HG03378 (cell line): ENCODE data around the gene HSDL1.

Experiments used
- ATAC-seq: cut with Tn5 transposase; IDR thresholded peaks from one replicate; pipeline ENCODE4 v1.9.1; 2021; ENCODE audit warnings: mild to moderate bottlenecking, moderate library complexity; ENCODE audit not compliant: unreplicated experiment

Gene HSDL1

DNA sequence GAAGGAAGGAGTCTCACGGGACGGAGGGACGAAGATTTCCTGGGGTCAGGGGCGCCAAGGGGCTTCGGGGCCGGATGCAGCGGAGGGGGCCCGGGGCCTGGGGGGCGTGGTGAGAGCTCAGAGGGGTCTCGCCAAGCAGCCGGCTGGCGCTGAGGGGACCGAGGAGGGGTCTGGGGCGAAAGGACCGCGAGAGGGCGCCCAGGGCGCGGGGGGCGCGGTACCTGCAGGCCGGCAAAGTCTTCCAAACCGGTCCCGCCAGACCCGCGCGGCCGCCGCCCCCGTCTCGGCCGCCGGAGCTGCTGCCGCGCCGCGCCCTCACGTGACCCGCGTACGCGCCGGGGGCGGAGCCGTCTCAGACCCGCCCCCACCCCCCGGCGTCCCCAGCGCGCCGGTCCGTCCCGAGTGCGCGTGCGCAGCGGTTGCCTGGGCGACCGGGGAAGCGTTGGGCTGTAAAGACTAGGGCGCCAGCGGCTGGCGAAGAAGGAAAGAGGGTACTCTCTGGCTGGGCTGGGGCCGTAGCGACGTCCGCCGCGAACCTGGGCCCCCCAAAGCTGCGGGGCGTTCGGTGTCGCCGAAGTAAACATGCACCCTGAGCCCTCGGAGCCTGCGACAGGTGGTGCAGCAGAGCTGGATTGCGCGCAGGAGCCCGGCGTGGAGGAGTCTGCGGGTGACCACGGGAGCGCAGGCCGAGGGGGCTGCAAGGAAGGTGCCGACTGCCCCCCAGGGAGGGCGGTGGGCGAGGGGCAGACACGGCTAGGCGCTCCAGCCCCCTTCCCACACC is at the start of gene HSDL1, which contains the start of gene DNAAF1:
Gene HSDL1 (minus strand): TSS at position 319 of the 781 bp plus-strand sequence. CDS start 13,856 bp downstream, outside the sequence.
Gene DNAAF1 (plus strand): TSS at position 450 of the 781 bp plus-strand sequence. CDS start 133 bp downstream, at position 583.
- ATAC-seq, result peak; percentile 82

DNA sequence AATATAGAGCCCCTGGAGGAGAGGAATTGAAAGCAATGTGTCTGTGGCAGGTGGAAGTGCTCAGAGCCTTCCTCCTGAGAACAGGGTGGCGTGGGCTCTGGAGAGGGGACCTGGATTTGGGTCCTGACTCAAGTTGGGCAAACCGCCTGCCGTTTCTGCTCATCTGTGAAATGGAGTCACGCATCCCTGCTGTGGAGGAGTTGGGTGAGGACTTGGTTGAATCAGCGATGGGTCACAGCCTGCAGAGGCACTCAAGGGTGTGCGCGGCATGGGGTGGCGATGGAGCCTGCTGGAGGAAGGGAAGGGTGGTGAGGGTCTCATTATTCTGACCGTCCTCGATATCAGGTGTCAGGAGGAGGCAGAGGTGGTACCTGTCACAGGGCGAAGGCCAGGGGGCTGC is 49.0 kb upstream of the HSDL1 start:
- ATAC-seq, result no peak

DNA sequence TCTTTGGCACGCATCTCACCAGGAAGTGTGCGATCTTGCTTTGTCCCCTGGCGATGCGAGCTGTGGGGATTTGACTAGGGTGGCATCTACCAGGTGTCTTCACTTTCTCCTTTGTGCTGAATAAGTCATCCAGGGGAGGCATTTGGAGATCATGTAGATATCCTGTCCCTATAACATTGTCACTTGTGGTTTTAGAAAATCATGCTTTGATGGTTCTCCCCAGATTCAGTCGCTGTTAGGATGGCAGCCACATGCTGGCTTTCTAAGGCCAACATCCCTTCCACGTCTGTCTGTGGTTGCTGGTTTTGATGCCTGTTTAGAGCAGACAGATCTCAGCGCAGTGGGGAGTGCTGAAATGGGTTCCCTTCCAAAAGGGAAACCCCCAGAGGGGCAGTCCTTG is 48.5 kb upstream of the HSDL1 start:
- no peak for ATAC-seq

DNA sequence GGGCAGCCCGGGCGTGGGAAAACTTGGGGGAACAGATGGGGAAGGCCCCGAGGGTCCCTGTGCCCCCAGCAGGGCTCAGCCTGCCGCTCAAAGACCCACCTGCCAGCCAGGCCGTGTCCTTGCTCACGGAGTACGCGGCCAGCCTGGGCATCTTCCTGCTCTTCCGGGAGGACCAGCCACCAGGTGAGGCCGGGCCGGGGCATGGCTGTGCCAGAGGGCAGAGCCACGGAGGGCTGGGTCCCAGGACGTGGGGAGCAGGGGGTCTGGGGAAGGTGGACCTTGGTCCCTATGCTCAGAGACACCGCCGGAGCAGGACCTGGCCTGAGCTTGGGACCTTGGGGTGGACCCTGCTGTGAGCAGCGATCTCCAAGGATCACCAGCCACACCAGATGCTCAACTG is 46.5 kb upstream of the HSDL1 start:
- ATAC-seq, result no peak

DNA sequence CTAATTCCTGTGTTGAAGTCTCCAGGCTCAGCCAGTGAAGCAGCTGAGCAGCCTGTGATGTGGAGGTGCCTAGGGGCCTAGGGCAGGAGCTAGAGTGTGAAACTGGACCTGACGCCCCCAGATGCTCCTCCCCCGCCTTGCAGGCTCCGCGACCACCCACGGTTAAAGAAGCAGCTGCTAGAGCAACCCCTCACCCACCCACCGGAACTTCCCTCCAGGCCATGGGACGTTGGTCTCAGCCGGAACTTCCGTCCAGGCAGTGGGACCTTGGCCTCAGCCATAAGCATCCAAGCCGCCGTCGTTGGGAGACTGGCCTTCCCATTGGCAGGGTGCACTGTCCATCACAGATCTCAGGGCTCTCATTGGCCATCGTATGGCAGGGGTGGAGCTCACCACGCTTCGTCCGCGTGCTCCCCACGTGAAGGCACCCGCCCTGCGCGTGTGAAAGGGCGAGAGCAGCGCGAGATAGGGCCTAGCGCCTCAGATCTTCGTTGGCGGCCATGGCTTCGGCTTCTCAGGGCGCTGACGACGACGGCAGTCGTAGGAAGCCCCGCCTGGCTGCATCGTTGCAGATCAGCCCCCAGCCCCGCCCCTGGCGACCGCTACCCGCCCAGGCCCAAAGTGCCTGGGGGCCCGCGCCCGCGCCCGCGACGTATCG is 45.9 kb upstream of the HSDL1 start, which contains the start of gene ADAD2:
Gene ADAD2 (plus strand): TSS at position 427 of the 658 bp plus-strand sequence. CDS start 74 bp downstream, at position 501.
- ATAC-seq, result no peak

DNA sequence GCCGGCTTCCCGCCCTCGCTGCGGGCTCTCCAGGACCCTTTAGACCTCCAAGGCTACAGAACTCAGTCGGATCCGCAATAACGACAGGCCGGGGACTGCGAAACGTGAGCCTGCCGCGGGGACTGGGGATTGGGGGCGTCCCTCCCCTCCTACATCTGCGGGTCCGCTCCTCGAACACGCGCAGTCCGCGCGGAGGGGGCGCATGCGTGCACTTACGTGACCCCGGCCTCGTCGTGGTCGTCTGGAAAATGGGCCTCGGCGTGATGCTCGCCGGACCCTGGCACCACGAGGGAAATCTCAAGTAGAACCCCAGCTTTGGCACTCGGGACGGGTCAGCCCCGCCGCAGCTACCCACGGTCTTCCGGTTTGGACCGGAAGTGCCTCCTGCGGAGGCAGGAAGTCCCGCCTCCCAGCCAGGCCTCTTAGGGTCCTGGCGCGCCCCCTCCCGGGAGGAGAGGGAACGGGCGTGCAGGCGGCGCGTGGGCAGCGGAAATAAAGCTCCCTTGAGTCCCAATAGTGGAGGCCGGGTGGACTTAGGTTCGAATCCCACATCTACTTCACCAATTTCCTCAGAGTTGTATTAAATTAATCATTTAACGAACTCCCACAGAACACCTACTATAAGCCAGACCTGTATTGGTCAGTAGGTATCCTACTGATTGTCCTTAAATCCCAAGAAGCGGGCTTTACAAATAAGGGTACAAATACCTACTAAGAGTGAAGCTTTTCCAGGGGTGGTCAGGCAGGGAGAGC is 41.9 kb upstream of the HSDL1 start, which contains the start of gene TAF1C:
Gene TAF1C (minus strand): TSS at position 373 of the 753 bp plus-strand sequence. CDS start 2,069 bp downstream, outside the sequence.
- peak; percentile 72 for ATAC-seq

DNA sequence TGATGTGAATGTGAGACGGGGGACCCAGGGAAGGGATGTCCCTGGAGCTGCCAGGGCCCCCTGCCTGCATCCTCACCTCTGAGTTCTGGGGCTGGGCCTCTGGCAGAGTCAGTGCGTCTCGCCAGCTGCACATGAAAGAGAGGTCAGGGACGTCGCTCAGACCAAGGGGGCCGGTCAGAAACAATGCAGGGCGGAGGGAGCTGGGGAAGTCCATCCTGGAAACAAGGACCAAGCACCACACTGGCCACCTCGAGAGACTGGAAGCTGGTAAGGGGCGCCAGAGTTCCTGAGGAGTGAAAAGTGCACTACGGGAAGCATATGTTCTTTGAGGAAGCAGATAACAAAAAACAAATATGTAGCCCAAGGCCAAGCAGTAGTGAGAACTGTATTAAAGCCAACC is 39.8 kb upstream of the HSDL1 start:
- ATAC-seq, result no peak

DNA sequence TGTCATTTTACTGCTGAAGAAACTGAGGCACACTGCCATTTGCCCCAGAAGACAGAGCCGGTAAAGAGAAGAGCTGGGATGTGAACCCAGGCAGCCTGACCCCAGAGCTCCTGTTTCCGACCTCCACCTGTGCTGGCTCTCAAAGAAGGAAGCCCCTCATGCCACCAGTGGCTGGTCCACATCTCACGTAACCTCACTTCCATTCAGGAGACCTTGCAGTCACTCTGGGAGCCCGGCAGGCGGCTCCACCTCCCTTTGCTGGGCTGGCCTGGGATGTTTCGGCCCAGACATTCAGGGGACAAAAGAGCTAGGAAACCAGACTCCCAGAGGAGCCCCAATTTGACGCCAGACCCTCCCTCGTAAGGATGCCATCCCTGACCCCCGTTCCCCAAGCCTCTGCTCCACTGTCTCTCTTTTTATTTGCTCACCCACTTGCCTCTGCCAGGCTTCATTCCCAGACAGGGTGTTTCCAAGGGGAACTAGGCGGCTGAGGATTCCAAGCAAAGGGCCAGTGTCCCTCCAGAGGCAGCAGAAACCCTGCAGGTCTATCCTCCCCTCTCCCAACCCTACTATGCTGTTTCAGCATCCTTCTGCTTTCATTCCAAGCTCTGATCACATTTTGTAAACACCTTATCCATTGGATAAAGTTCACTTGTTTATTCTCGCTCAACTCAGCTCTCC is 39.1 kb upstream of the HSDL1 start:
- ATAC-seq, result no peak

DNA sequence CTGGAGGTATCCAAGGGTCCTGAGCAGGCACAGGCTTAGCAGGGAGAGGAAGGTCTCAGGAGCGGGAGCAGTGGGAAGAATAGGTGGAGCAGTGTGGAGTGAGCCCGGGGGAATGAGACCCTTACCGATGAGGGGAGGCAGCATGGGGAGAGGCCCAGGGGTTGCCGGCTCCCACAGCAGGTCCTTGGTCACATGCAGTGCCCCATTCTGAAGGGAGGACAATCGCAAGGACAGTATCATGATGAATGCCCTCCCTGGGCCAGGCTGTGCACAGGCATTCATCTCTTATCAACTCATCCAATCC is 38.5 kb upstream of the HSDL1 start:
- no peak for ATAC-seq

DNA sequence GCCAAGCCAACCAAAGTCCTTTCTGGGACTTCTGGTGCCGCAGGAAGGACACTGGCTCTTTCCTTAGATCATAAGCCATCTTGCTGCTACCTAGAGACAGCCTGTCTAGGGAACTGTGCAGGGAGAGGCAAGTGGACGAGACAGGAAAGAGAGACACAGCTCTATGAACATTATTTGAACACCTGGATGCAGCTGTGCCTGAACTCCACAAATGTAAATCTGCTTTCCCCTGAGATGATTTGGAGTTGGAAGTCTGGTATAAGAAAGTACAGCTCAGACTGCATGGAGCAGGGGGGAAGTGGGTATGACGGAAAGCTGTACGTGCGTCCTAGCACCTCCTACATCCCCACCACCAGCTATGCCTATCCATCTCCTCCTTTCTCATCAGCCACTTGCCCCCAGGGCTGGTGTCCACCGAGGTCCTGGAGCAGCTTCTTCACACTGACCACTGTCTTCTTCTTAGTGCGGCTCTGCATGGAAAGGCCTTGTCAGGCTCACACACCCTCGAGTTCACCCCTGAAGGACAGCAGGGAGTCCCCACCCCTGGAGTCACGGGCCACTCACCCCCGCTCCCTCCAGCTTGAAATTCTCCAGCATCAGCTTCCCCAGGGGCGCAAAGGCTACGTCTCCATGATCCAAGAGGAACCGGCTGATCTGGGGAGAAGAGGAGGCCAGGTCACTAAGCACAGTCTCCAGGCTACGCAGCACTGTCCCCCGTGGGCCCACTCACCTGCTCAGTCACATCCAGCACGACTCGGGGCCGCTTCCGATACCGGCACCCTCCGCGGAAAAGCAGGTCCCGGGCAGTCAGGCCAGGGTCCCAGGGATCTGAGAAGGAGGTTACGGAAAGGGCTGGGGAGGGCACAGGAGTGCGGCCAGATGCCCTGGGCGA is 37.9 kb upstream of the HSDL1 start:
- ATAC-seq, result no peak

DNA sequence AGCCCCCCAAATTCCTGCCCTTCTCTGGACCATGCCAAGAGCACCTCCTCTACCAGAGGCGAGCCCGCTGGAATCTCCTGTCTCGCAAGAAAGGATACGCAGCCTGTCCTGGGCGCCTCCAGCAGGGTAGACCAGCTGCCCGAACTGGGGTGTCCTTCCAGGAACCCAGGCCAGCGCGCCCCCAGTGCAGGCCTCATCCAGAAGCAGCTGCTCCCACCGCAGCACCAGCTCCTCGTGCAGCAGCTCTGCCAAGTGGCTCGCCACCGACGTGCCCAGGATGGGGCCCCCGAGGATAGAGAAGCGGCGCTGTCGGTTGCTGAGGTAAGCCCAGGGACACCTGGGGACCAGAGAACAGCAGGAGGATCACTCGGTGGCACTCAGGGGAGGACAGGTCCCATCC is 37.1 kb upstream of the HSDL1 start:
- ATAC-seq, result no peak

DNA sequence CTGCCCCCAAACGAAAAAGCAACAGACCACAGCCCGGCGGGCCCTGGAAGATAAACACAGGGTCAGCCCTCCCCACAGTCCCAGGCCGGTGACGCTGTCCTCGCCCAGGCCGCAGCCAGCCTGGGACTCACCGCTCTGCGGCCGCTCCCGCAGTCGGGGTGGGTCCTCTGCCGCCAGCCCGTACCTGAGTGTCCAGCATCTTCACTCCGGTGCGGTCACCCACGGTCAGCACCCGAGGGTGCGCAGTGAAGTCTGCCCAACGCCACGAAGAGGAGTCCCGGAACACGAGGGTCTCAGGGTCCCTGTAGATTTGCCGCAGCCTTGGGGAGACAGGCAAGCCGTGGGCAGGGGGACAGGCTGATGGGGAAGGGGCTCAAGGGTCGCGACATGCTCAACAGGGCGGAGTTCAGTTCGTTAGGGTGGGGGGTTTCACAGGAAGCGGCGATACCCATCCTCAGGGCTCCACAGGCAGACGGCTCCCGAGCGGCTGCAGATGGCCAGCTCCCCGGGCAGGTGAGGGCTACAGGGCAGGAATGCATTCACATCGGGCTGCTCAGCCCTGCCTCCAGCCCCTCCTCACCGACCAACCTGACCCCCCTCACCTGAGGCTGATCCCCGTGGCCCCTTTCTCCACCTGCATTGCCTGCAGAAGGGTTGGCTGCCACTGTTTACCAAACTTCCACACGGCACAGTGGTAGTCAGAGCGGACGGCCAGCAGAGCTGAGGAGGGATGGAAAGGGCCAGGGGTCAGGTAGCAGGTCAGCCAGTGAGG is 36.4 kb upstream of the HSDL1 start:
- no peak for ATAC-seq

DNA sequence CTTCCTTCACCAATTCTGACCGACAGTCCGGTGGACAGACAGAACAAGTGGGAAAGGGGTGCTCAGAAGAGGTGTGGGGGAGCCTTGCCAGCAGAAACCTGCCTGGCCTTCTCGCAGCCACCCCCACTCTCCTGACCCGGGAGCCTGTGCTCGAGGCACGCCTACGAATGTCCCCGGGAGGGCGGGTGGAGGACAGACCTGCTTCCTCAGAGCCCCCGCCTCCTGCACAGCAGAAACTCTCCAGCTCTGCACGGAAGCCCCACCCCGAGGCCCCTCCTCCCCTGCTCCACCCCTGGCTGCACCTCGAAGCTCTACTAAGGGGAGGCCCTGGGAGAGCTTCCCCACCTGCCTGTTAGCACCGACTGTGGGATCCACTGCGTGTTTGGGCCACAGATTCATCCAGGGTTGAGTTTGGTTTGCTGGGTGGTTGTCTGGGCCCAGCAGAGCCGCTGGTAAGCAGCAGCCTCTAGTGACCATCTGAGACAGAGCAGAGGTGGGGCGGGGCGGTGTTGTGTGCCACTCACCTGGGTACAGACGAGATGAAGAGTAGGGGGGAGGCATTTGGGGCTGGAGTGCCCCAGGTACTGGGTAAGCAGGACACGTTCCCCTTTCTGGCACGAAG is 35.7 kb upstream of the HSDL1 start:
- ATAC-seq, result no peak

DNA sequence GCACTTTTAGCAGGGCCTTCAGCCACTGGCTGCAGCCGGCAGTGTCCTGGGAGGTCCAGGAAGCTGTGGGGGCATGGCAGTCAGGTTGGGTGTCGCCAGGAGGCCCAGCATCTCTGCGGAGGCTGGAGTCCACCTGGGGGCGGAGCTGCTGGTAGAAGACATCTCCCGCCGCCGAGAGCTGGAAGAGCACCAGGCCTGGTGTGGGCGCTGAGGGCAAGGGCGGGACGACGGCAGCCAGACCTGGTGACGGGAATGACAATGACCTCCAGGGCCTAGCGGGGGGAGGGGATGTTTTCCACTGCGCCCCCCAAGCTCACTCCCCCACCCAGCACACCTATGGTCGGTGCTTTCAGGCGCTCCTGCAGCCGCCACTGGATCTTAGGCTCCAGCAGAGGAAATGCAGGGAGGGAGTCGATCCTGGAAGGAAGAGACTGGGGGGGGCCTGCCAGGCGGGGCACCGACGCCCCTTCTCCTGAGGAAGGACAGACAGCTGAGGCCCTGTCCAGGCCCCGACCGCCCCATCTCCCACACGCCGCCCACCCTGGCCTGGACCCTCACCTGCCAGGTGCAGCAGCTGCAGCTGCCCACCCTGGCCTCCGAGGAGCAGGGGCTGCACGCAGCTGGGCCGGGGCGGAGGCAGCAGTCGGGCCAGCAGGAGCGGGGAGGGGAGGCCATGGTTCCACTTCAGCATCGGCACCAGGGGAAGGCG is 34.8 kb upstream of the HSDL1 start:
- no peak for ATAC-seq

DNA sequence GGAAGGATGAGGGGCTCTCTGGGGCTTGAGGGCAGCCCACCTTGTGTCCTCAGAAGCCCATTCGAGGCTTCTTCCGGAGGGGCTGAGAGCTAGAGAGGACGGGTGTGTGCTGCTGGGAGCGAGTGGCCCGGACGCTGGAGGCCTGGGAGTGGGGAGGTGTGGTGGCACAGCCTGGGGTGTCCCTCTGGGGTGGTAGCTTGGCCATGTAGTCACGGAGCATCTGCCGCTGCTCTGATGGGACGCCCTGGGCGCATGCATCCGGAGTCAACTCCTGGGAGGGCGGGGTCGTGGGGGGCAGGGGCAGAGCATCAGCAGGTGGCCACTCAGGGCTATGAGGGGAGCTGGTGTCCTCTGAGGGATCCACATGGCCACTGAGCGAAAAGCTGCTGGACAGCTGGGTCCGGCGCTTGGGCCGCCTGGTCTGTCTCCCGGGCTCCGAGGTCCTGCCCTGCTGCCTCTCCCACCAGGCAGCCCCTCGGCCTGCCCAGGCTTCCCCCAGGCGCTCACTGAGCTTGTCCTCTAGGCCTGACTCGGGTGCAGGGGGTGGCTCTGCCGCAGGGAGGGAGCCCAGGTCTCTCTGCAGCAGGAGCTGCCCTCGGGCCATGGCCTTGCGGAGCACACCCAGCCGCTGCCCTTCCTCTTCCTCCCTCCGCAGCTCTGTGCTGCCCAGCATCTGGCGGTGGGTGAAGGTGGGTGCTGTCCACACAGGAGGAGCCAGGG is 34.1 kb upstream of the HSDL1 start:
- no peak for ATAC-seq

DNA sequence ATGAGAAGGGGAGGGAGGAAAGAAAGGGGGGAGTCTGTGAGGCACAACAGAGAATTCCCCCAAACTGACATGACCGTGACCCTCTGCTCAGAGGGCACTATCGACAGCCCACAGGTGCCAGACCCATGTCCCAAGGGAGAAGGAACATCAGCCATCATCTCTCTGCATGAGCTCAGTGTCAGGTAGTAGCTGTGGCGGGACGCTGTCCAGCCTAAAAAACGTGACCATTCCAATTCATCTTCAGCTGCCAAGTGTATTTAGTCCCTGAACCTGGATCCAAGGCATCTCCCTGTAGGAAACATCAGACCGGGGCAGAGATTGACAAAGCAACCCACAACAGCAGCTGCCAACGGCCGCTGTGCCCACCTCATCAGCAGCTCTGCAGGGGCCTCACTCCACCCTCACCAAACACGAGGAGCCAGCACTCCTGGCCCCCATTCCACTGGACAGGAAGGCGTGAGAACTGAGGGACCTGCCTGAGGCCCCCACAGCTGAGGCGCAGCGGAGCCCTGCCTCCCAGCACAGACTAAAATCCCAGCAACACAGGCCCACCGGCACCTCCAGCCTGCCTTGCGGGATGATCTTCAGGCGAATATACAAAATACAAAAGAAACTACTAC is 33.3 kb upstream of the HSDL1 start:
- ATAC-seq, result no peak

DNA sequence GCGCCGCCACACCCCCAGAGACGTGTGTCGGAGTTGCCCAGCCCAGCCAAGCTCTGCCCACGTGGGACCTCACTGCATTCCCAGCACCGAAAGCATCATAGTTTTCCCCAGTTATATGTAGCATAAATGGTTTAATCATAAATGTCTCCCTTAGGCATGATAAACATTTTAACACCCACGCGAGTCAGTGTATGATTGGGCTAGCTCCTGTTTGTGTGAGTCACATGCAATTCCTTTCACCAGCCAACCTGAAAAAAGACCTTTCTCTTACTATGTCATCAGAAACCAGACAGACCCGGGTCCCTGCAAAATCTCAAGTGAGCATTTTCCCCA is 32.7 kb upstream of the HSDL1 start:
- no peak for ATAC-seq
